GM18505 (cell line): ENCODE data around the gene TENT5C.

ENCODE experiments used
- ATAC-seq: cut with Tn5 transposase; IDR thresholded peaks from one replicate; pipeline ENCODE4 v1.9.1; 2021; ENCODE audit not compliant: unreplicated experiment
- POLR2A ChIP-seq: IDR thresholded peaks from 4 replicates; pipeline ENCODE4 v1.6.1; 2011; ENCODE audit warnings: borderline replicate concordance; ENCODE audit not compliant: insufficient read depth, insufficient read length; ENCODE audit errors: extremely low read depth

Gene TENT5C

GRCh38 chr1:117587499-117588356, 18.1 kb upstream of the TENT5C start:
- no peak for TF ChIP-seq POLR2A
- ATAC-seq, result no peak

GRCh38 chr1:117589544-117589943, 16.3 kb upstream of the TENT5C start:
- TF ChIP-seq POLR2A, result no peak
- ATAC-seq, result no peak

GRCh38 chr1:117590273-117590925, 15.4 kb upstream of the TENT5C start:
- no peak for TF ChIP-seq POLR2A
- no peak for ATAC-seq

GRCh38 chr1:117591252-117591651, 14.6 kb upstream of the TENT5C start:
- TF ChIP-seq POLR2A, result no peak
- ATAC-seq, result no peak

GRCh38 chr1:117592155-117592554, 13.7 kb upstream of the TENT5C start:
- TF ChIP-seq POLR2A, result no peak
- no peak for ATAC-seq

GRCh38 chr1:117594261-117594990, 11.4 kb upstream of the TENT5C start:
- no peak for ATAC-seq
- TF ChIP-seq POLR2A, result no peak

GRCh38 chr1:117596023-117596720, 9.7 kb upstream of the TENT5C start:
- no peak for TF ChIP-seq POLR2A
- no peak for ATAC-seq

- ATAC-seq, result no peak
- no peak for TF ChIP-seq POLR2A
Observed at GRCh38 chr1:117598489-117598888, 7.4 kb upstream of the TENT5C start.

- ATAC-seq, result no peak
- no peak for TF ChIP-seq POLR2A
Observed at GRCh38 chr1:117599286-117600221, 6.3 kb upstream of the TENT5C start.

GRCh38 chr1:117600325-117600943, 5.4 kb upstream of the TENT5C start:
- TF ChIP-seq POLR2A, result no peak
- ATAC-seq, result no peak

GRCh38 chr1:117600966-117601365, 4.9 kb upstream of the TENT5C start:
- ATAC-seq, result no peak
- TF ChIP-seq POLR2A, result no peak

GRCh38 chr1:117602862-117603261, 3.0 kb upstream of the TENT5C start:
- no peak for ATAC-seq
- TF ChIP-seq POLR2A, result no peak
